NCI-H2029 (cell line): ENCODE measurements around the gene ULK4.
"Not testable (repeated sequence)": the region's sequence is repeated elsewhere in the genome, so short reads cannot be mapped to it uniquely, and the experiment has no call there.

ENCODE experiments used
- DNase-seq: peaks from one replicate; lab custom pipeline; 2025; lab: John Stamatoyannopoulos, UW

Gene ULK4

DNA sequence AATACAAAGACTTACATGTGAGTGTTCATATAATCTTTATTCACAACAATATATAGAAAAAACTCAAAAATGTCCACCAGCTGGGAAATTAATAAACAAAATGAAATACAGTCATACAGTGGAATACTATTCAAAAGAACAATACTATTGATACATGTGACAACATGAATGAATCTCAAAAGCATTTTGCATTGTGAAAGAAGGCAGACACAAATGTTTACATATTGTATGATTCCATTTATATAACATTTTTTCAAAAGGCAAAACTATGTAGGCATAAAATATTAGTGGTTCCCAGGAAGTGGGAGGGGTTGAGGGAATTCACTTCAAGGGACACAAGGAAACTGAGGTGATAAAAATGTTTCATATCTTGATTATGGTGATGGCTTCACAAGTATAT, 459.4 kb downstream of the ULK4 start:
- DNase-seq, result no peak

DNA sequence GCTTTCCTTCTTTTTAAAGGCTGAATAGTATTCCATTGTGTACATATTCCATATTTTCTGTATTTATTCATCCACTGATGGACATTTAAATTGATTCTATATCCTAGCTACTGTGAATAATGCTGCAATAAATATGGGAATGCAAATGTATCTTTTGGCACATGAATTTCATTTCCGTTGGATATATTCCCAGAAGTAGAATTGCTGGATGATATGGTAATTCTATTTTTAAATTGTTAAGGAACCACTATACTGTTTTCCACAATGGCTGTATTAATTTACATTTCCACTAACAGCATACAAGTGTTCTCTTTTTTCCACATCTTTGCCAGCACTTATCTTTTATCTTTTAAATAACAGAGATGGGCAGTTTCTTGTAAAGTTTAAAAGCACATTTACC, 459.9 kb downstream of the ULK4 start:
- DNase-seq, result no peak

- no peak for DNase-seq
These were observed 463.1 kb downstream of the ULK4 start for GRCh38 chr3:41498847-41499246.

DNA sequence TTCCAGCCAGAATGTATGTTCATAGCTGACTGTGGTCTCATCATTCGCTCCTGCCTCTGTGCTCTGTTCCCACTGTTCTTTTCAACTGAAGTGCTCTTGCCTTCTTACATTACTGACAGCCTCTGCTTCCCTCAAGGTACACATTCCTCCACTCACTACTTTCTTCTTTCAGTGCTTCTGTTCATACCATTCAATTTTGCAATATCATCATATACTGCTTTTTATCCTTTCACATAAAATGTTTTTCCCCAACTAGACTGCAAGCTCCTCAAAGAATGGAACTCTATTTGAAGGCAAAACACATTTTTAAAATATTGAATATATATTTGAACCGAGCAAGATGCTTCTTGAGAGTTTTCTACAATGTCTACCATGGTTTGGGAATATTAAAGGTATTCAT, 471.5 kb downstream of the ULK4 start:
- no peak for DNase-seq

DNA sequence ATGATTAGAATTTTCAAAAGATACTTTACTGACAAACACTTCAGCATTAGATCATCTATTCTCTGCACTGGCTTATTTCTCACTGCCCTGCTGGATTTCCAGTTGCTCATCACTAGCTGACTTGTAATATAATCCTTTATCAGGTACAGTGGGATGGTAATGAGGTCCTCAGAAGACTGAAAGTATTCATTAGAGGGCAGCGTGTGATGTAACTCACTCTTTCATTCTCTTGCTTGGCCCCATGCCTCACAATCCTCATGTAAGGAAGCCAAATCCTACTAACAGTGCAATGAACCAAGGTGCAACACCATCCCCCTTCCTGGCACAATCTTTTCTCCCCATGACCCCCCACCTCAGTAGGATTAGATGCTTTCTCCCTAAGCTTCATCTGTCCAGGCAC, 472.7 kb downstream of the ULK4 start:
- DNase-seq, result no peak

GRCh38 chr3:41488501-41488900, 473.4 kb downstream of the ULK4 start:
- no peak for DNase-seq

DNA sequence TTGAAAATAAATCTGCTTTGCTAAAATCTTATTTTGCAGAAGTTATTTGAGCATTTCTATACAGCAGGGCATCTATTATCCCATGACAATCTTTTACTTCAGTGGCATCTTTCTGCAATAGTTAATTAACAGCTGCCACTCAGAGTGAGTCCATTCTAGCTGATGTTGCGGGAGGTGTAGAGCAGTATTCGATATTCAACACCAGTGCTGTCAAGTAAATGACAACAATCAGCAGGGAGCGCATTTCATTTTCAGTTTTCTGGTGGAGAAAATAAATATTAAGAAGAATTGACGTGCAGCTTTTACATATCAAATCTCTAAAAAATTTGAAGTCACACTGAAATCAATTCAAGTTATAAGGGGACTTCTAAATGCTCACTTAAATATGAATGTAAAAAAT, 476.4 kb downstream of the ULK4 start:
- no peak for DNase-seq

DNA sequence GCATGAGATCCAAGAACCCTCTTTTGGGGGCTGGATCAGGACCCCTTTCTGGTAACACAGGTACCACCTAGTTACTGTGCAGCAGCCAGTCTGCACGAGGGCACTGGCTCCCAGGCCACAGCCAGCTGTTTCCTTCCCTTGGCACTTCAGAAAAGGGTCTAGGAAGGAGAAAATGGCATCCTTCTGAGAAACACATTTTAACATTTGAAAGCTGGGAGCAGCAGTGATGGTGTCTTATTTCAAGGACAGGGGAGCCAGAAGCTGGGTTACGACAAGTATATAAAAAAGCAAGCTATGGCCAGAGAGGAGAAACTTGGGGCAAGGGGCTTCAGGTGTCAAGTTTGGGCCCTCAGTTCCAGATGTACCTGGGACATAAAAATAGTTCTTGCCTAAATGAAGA, 479.8 kb downstream of the ULK4 start:
- DNase-seq, result no peak

- DNase-seq, result no peak
These were observed 483.6 kb downstream of the ULK4 start for GRCh38 chr3:41478278-41478677.

DNA sequence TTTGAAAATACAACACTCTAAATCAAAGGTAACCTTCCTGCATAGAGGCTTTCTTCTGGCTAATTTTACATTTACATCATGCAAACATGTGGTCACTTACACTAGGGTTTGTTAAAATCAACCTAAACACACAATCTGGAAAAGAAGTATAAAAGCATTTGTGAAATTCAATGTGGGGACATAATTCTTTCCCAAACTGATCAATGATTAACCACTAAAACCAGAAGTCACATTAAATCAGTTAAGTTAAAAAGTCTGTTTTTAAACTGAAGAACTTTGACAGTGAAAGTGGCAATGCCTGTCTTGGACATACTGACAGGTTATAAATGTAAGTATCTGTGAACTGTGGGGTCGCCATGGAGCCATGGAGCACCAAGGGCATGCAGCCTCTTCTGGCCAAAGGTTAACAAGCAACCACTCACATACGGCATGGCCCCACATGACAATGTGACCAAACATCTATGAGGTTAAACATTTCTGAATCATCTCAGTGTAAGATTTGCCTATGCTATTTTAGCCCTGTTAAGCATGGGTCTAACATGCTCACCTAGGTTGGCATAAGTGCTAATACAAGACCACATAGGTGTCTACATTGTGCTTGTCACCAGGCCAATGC, 484.4 kb downstream of the ULK4 start:
- DNase-seq, result no peak

GRCh38 chr3:41469083-41469482, 492.8 kb downstream of the ULK4 start:
- DNase-seq, result no peak

GRCh38 chr3:41467481-41467880, 494.4 kb downstream of the ULK4 start:
- DNase-seq, result no peak

DNA sequence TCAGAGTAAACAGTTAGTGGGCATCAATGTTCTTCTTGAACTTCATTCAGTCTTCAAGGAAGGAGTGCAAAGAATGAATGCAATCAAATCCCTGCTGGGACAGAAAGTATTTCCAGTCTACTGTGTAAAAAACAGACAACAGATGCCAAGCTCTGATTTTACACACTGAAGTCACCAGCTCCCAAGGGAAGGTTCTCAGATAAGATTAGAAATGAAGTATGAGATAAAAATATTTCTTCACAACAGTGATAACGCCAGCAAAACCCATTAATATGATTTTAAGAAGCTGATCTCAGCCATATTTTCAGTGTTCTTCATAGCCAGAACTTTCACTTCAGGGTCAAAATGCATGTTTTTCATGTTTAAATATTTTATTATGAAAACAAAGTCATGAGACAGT, 497.0 kb downstream of the ULK4 start:
- DNase-seq, result no peak

GRCh38 chr3:41464401-41464800, 497.5 kb downstream of the ULK4 start:
- DNase-seq, result no peak

DNA sequence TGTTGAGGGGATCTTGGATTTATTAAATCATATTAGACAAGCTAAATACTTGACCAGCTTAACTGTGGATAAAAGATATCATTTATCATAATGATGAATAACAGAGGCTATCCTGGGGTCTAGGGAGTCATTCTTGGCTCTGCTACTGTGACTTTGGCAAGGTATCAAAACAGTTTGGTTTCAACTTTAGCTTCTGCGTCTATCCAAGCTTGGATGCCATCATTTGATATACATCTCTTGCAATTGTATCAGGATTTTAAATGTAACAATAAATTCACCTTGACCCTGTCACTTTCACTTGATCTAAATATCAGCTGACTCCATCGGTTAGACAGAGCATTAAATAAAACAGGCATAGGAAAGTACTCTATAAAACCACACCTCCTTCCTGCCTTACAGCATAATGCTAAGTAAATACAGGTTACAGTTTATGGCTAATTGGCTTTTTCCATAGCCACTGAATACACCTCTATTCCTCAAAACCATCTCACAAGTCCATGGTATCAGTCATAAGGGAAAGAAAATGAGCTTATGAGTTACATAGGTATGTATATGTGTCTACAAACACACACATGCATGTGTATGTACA, 499.7 kb downstream of the ULK4 start:
- peak; percentile 31 for DNase-seq

GRCh38 chr3:41460736-41461135, 501.2 kb downstream of the ULK4 start:
- DNase-seq, result no peak

DNA sequence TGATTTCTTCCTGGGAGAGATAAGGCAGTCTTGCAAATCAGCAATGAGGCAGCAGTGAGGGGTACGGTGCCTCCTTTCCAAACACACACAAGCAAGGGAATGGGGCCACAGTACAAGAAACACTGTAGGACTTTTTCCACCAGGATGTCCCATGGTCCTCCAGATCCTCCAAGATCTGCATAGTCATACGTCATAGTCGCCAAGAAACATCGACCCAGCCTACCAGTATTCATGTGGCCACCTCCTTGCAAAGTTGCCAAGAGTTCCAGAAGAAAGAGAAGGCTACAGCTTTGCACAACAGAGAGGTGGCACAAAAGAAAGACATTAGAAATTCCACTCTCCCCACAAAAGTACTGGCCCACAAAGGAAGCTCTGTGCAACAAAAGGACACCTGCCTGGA, 504.7 kb downstream of the ULK4 start:
- no peak for DNase-seq

GRCh38 chr3:41456162-41456561, 505.7 kb downstream of the ULK4 start:
- no peak for DNase-seq

GRCh38 chr3:41453618-41454017, 508.3 kb downstream of the ULK4 start:
- not testable (repeated sequence) for DNase-seq

DNA sequence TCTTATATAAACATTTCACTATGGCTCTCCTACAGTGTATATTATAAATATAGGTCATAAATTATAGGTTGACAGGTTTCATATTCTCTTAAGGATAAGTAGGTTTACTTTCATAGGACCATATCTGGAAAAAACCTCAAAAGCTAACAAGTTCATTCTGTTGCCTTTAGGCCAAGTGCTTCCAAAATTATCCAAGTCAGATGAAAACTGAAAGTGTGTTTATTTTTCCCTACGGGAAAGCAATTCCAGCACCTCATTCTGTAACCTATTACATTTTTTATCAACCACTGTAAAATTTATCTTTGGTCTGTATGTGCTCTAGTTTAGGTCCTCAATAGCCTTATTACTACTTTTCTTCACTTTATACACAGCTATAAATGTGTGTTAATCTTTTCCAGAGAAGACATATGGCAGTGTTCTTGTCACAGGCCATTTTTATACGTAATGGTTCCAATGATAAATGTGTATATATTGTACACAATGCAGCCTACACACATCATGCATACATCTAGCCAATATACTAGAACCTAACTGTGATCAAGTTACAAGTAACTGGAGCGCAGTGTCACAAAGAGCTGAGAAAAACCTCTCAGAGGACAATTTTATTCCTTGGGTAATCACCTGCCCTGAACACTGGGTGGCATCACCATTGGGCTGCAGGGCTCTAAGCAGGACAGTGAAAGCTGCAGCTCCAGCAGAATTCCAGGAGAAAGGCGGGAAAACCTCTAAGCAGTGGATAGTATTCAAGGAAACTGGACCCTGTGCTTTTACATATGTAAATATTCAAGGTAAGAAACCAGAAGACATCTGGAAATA, 511.3 kb downstream of the ULK4 start:
- no peak for DNase-seq

GRCh38 chr3:41448396-41448795, 513.5 kb downstream of the ULK4 start:
- DNase-seq, result no peak

GRCh38 chr3:41447701-41448100, 514.2 kb downstream of the ULK4 start:
- no peak for DNase-seq

GRCh38 chr3:41446316-41446715, 515.6 kb downstream of the ULK4 start:
- DNase-seq, result not testable (repeated sequence)
